SKM-1 (cell line): ENCODE measurements around the gene CTSF.
"Not testable (repeated sequence)": the region's sequence is repeated elsewhere in the genome, so short reads cannot be mapped to it uniquely, and the experiment has no call there.

Experiments used
- DNase-seq: peaks from one replicate; lab custom pipeline; 2025; ENCODE audit not compliant: unreplicated experiment; lab: John Stamatoyannopoulos, UW

Gene CTSF

DNA sequence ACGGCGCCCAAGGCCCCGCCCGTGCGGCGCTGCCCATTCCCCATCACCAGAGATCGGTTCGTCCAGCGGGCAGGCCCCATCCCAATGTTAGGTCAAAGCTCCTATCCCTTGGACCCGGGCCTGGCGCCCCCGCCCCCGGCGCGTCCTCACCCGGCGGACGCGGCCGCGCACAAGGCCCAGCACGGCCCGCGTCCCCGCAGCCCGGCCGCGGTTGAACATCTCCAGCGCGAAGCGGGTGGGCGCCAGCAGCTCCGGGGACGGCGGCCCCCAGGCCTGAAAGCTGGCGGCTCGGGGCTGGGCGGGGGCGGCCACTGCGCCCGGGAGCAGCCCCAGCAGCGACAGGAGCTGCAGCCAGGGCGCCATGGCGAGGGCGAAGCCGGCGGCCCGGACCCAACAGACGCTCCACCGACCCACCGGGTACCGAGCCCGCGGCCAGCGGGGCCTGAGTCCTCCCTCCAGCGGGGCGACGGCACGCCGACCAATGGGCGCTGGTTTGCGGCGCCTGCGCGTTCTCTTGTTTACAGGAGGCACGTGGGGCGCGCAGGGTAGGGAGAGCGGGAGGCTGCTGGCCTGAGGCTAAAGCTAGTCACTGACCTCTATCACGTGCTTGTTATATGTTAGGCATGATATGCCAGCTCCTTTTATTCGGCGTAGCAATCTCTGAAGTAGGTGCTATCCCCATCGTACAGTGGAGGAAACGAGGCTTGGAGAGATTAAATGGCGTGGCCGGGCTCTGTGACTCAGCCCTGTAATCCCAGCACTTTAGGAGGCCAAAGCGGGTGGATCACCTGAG lies at the start of gene CTSF:
Gene CTSF, minus strand, starts transcription at position 483 of the 793 bp plus-strand sequence. Its CDS starts 120 bp downstream, at position 363.
- no peak for DNase-seq

DNA sequence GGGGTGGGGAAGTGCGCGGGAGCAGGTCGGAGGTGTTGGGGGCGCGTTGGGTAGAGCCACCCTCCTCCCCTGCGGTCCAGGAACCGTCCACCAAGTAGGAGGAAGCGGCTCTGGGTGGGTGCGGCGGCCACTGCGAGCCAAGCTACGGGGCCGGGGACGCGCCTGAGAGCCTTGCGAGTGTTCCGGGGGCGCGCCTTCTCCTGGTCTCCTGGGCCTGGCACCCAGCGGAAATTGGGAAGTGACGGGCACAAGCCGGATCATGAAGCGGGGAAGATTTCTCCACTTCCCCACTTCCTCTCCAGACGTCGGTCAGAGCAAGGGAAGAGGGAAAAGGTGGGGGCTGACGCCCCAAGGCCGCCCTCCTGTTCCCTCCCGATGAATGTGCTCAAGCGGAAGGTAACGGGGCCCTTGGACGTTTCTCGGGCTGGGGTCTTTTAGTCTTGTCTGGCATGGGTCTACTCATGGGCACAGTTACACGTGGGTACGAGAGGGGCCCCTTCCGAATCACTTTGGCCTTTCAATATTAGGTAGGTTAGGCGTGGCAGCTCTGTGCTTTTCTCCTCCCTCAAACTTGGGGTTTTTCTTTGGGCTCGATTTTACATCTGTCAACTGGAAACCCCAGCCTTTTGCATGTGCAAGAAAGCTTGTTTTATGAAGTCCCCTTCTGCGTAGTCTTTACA lies 48.9 kb upstream of the CTSF start:
- peak; percentile 61 for DNase-seq

DNA sequence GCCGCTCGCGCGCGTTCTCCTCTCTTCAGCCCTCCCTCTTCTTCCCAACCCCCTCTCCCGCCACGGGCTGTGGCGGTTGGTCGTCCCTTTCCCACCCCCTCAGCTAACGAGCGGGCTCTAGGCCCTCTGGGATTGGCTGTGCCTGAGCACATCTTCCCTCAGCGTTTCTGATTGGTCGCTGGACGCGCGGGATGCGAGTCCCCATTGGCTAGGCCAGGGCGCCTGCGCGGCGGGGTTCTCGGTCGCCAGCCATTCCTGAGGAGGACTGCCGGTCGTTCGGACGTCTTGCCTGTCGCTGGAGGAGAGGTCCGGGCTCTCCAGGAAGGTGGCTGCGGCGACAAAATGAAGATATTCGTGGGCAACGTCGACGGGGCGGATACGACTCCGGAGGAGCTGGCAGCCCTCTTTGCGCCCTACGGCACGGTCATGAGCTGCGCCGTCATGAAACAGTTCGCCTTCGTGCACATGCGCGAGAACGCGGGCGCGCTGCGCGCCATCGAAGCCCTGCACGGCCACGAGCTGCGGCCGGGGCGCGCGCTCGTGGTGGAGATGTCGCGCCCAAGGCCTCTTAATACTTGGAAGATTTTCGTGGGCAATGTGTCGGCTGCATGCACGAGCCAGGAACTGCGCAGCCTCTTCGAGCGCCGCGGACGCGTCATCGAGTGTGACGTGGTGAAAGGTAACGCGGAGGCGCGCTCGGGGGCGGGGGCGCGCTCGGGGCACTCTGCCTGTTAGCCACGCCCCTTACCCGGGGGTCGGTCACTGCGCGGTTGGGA lies 48.2 kb upstream of the CTSF start, which contains the start of gene RBM14:
Gene RBM14, plus strand, starts transcription at position 252 of the 776 bp plus-strand sequence. Its CDS starts 91 bp downstream, at position 343.
- DNase-seq, result peak; percentile 95

DNA sequence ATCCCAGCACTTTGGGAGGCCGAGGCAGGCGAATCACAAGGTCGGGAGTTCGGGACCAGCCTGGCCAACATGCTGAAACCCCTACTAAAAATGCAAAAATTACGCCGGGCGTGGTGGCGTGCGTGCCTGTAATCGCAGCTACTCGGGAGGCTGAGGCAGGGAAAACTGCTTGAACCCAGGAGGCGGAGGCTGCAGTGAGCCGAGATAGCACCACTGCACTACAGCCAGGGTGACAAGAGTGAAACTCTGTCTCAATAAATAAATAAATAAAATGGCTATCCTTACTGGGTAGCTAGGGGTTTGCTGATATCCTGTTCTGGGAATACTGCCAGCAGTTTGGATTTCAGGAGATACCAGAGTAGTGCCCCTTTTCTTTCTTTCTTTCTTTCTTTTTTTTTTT lies 45.7 kb upstream of the CTSF start:
- no peak for DNase-seq

DNA sequence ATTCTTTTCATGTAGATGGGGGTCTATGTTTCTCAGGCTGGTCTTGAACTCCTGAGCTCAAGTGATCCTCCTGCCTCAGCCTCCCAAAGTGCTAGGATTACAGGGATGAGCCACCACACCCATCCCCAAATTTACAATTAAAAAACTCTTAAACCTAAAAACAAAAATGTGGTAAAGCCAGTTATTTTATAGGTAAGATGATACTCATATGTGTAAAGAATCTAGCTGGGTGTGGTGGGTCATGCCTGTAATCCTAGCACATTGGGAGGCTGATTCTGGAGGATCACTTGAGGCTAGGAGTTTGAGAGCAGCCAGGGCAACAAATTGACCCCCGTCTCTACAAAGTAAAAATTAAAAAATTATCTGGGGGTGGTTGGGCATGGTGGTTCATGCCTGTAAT lies 44.1 kb upstream of the CTSF start:
- no peak for DNase-seq

DNA sequence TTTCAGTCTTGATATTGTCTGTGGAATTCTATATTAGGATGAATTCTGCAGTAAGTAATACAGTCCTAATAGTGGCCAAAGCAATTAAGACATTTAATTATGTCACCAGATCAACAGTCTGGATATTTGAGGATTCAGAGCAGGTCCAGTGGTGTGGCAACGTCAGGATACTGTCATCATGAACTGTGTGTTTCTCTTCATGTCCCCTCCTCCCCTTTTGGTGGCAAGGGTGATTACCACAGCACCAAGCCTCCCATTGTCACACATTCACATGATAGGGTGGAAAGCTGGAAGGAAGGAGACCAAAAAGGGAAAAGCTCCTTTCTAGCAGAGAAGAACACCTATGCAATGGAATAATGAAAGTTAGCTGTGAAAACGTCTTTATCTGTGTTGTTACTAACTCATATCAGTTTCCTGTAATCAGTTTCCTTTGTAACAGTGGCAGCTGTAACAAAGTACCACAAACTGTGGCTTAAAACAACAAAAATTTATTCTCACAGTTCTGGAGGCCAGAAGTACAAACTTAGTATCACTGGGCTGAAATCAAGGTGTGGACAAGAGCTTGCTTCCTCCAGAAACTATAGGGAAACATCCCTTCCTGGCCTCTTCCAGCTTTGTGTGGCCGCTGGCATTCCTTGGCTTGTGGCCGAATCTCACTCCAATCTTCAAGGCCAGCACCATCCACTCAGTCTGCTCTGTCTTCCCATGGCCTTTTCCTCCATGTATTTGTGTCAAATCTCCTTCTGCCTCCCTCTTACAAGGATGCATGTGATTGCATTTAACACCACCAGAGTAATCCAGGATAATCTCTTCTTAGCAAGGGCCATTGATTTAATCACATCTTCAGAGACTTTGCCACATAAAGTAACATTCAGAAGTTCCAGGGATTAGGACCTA lies 41.6 kb upstream of the CTSF start:
- DNase-seq, result no peak

DNA sequence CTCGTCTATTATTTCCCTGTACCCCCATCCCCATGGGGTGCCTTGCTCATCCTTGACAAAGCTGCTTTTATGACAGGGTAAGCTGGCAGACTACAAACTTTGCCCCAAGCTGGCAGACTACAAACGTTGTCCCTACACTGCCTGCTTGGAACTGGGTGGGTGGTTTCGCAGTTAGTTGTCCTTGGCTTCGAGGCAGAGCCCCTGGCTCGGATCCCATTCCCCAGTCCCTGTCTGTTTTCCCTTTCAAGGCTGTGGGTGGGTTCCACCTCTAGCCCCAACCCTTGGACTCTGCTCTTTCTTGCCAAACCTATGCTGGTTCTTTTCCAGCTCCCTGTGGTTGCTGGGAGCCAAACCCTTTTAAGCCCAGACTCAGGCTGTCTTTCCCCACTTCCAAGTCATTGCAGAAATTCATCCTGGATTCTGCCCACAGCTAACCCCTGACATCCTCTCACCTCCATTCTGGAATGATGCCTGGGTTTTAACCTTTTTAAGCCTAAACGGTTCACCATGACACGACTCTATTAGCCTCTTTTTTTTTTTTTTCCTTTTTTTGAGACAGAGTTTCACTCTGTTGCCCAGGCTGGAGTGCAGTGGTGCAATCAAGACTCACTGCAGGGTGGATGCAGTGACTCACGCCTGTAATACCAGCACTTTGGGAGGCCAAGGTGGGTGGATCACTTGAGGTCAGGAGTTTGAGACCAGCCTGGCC lies 38.9 kb upstream of the CTSF start:
- DNase-seq, result no peak

DNA sequence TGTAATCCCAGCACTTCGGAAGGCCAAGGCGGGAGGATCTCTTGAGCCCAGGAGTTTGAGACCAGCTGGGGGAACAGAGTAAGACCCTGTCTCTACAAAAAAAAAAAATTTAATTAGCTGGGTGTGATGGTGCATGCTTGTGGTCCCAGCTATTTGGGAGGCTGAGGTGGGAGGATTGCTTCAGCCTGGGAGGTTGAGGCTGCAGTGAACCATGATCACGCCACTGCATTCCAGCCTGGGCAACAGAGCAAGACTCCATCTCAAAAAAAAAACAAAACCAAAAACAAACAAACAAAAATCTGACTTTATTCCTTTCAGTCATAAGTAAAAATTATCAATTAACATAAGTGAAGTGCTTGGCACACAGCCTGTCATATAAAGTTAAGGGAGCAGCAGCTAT lies 38.2 kb upstream of the CTSF start:
- not testable (repeated sequence) for DNase-seq

DNA sequence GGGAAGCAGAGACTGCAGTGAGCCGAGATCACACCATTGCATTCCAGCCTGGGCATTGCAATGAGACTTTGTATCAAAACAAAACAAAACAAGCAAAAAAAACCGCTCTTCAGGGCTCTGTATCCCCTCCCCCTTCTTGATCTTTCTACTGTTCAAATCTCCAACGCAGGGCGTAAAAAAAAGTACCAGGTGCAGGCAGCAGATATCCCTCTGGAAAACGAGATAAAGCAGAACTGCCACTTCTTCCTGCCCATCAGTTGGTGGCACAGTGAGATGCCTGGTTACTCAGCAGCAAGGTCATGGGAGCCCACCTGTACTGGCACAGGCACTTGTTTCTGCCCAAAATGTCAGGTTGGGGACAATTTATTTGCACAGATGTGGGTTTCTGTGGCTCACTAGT lies 35.7 kb upstream of the CTSF start:
- DNase-seq, result no peak

DNA sequence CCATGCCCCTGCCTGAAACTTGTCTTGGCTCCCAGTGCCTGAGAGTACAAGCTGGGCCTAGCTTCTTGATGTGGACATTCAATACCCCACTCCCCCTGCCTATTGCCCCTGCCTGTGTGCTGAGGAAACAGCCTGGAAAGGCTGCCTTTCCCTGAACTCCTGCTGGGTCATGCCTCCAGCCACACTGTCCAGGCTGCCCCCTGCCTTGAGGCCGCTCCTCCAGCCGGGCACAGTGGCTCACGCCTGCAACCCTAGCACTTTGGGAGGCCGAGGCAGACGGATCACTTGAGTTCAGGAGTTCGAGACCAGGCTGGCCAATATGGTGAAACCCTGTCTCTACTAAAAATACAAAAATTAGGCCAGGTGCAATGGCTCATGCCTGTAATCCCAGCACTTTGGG lies 34.7 kb upstream of the CTSF start:
- DNase-seq, result no peak

DNA sequence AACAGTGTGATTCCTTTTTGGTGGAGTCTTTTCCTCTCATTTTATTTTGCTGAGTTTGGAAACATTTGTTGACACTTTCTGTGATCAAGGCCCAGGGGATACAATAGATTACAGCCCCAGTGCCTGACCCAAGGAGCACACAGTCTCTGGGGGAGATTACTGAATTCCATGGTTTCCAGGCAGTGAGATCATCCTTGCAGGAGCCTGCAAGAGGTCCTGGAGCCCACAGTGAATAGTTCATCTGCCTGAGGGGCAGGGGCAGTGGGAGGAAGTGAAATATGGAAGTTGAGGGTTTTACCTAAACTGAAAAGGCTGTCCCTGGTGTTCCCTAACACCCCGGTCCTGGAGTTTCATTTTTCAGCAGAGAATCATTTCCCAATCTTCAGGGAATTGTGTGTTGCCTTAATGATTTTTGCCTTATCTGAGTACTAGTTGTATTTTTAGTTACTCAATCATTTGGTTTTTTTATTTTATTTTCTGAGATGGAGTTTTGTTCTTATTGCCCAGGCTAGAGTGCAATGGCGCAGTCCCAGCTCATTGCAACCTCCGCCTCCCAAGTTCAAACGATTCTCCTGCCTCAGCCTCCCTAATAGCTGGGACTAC lies 32.3 kb upstream of the CTSF start:
- DNase-seq, result no peak

DNA sequence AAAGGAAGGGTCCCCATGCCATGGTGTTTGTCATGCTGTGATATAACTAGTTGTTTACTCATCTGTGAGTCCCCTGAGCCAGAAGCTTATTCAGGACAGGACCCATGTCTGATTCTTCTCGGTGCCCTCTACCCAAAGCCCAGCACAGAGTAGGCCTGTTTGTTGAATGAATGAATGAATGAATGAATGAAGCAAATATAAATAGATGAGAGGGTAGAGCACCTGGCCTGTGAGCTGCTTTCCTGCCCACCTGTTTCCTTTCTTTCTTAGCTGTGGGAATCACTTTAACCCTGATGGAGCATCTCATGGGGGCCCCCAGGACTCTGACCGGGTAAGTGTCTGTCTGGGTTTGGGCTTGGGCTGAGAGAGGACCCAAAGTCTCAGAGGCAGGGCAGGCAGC lies 31.8 kb upstream of the CTSF start:
- no peak for DNase-seq

DNA sequence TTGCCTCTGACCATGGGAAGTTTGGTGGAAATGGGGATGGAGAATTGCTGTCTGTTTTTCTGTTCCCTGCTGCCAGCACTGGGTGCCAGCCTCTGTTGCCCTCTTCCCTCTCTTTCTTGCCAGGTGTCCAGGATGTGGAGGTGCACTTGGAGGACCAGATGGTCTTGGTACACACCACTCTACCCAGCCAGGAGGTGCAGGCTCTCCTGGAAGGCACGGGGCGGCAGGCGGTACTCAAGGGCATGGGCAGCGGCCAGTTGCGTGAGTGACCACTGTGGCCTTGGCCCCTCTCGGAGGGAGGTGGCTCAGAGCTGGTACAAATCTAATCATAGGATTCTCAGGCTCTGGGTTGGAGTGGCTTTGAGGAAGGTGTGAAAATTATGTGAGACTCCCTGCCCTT lies 30.6 kb upstream of the CTSF start:
- DNase-seq, result no peak

DNA sequence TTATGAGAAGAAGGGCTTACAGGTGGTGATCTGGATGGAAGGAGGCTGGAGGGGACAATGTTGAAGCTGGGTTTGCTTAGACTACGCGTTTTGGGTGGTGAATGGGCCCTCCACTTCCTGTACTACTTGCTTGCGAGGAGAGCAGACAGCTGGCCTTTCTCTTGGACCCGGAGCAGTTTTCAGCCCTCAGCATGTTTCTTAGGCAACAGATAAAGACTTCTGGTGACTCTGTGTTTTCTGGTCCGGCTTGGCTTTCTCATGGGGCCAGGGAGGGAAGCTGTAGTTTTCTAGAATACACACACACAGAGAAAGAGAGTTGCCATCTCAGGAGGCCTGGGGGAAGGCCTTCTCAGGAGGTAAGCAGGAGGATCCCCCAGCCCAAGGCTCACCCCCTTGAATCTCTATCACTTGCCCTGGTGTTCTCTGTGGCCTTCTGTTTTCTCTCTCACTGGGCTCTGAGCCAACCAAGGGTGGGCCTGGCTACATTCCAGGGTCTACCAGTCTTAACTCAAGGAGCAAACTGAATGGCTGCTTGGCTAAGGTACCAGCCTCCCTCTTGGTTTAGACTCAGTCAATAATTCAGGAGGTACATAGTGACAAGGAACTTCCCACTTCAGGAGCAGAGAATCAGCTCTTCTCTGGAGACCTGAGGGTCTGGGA lies 27.0 kb upstream of the CTSF start:
- no peak for DNase-seq

DNA sequence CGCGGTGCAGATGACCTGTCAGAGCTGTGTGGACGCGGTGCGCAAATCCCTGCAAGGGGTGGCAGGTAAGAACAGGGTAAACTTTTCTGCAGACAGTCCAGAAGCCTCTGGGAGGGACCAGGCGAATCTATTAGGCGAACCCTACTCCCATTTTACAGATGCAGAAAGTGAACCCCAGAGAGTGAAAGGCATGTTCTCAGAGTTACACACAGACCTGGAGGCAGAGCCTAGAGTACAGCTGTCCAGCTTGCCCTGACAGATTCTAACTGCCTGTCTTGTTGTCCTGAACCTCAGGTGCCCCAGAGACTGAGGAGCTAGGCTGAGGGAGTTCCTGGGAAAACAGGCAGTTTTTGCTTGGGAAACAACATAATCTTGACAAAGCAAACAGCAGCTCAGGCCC lies 25.2 kb upstream of the CTSF start:
- no peak for DNase-seq

DNA sequence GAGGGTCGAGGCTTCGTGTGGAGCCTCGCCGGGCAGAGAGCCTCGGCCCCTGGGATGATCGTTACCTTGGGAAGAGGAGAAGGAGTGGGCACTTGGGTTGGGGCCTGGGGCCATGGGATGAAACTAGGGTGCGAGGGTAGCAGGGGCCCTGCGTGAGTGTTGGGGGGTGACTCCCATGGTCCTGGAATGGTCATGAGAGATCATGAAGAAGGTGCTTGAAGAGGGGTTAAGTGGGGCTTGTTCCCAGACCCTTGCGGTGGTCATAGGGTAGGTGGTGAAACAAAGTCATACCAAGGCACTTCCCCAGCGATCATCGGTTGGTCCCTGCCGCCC lies 24.9 kb upstream of the CTSF start:
- no peak for DNase-seq

DNA sequence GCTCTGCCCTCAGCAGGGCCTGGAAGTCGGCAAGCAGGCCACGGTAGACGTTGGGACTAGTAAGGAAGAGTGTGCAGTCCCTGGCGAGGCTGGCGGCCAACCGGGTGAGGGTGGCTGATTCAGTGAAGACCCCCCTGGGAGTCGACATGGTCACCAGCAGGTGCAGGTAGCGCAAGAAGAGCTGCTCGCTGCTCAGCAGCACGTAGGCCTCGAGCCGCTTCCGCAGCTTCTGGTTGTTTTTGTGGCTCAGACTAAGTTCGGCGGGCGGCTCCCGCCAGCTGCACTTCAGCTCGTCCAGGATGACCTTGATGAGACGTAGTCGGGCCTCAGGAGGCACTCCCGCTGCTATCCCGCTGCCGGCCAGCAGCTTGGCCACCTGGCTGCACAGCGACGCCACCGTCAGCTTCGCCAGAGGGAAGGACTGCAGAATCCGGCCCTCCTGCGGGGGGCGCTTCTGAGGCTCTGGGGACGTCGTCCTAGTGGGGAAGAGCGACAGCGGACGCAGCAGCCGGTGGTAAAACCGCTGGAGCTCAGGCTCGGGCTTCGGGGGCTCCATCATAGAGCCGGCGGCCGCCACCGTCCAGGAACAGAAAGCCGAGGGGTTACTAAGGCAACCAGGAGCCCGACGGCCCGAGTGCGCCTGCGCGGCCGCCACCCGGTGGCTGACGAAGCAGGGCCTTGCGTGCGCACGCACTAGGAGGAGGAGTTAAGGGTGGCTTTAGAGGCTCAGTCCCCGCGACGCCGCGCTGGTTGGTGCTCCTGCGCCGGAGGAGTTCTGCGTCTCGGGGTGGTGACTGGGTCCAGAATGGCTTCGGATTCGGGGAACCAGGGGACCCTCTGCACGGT lies 24.3 kb upstream of the CTSF start, which contains the start of the genes CCDC87 and CCS:
Gene CCDC87, minus strand, starts transcription at position 607 of the 846 bp plus-strand sequence. Its CDS starts 48 bp downstream, at position 559.
Gene CCS, plus strand, starts transcription at position 729 of the 846 bp plus-strand sequence. Its CDS starts 77 bp downstream, at position 806.
- peak; percentile 92 for DNase-seq

DNA sequence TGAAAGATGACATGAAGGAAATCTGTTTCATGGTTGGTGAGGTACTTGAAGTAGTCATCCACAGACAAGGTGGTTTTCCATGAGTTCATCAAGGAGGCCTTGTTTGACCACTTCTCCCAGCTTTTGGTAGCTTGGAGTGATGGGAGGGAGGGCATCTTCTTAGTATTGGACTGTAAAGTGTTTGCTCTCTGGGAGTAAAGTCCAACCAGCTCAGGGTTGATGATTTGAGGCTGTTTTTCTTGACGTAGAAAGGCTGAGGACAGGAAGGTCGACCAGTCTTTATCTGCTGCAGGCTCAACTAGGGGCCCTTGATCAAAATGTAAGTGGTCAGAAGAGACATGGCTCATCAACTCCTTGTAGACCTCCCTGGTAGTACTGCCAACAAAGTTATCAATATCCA lies 22.8 kb upstream of the CTSF start:
- no peak for DNase-seq
